Measurements from ENCODE around the gene SLC47A1. TPM values are rescaled to one million over a fixed set of nuclear protein-coding genes. Genes with fewer than 3 reads are reported as not detected.

SLC47A1 gene
- total RNA-seq, 4 donors from 2014 or later = 6.2 to 28.5 (median 18.4) TPM

DNA sequence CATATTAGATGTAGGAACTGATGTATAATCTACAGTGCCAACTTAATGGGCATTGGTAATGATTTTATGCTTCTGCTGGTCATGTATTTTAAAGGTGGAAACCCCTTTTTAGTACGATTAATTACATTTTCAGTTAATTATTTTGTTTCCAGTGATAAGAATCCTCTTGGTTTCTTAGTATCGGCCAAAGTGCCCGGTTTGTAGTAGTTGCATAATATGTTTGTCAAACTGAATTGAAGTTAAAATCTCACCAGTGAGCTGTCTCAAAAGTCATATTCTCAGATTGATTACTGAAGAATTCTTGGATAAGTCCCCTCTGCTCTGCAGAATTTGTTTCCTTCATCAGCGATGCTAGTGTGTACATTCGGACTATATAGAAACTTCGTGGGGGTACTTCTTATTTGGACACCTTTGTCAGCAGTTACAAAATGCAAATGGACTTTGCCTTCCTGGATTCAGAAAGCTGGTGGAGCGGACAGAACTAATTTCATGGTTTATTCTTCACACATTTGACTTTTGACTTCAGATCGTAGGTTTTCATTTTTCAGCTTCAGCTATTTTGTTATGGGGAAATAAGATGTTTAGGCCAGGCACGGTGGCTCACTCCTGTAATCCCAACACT, 28.2 kb downstream of the SLC47A1 start:
- no peaks in the 10 kb centered on the region for H3K9me3 ChIP-seq
- no peaks in the 10 kb centered on the region for H3K36me3 ChIP-seq
- H3K27me3 ChIP-seq = no peaks in the 10 kb centered on the region
- no peak overlapping the region for H3K27ac ChIP-seq
- TF ChIP-seq POLR2A (IDR thresholded peaks at IDR 0.05) = no peak
- TF ChIP-seq, protein P1, sequence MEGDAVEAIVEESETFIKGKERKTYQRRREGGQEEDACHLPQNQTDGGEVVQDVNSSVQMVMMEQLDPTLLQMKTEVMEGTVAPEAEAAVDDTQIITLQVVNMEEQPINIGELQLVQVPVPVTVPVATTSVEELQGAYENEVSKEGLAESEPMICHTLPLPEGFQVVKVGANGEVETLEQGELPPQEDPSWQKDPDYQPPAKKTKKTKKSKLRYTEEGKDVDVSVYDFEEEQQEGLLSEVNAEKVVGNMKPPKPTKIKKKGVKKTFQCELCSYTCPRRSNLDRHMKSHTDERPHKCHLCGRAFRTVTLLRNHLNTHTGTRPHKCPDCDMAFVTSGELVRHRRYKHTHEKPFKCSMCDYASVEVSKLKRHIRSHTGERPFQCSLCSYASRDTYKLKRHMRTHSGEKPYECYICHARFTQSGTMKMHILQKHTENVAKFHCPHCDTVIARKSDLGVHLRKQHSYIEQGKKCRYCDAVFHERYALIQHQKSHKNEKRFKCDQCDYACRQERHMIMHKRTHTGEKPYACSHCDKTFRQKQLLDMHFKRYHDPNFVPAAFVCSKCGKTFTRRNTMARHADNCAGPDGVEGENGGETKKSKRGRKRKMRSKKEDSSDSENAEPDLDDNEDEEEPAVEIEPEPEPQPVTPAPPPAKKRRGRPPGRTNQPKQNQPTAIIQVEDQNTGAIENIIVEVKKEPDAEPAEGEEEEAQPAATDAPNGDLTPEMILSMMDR (IDR thresholded peaks at IDR 0.05) = no peak
- DNase-seq = no peak
- intact Hi-C loops (cut with DNase I; ENCODE audit: low total_unique reads) = no loop called here
- H3K4me1 ChIP-seq = no peaks in the 10 kb centered on the region
- no peak overlapping the region for H3K4me3 ChIP-seq

DNA sequence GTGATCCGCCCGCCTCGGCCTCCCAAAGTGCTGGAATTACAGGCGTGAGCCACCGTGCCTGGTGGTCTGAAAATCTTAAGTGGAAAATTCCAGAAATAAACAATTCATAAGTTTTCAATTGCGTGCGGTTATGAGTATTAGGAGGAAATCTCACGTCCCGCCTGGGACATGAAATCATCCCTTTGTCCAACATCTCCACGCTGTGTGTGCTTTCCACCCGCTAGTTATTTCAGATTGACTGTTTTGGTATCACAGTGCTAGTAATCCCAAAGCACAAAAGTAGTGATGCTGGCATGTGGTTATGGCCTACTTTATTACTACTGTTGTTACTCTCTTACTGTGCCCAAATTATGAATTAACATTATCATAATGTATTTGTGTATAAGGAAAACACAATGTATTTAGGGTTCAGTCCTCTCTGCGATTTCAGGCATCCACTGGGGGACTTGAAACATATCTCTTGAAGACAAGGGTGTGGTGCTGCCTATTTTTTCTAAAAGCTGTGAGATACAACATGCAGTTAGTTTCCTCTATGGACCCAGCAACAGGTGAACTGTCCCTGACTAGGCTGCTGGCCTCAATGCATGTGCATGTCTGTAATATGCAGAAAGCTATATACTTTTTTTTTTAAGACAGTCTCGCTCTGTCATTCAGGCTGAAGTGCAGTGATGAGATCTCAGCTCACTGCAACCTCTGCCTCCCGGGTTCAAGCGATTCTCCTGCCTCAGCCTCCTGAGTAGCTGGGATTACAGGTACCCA, 32.3 kb downstream of the SLC47A1 start:
- no peaks in the 10 kb centered on the region for H3K4me1 ChIP-seq
- intact Hi-C loops (cut with DNase I; ENCODE audit: low total_unique reads) = no loop called here
- TF ChIP-seq POLR2A (IDR thresholded peaks at IDR 0.05) = no peak
- TF ChIP-seq, protein P1 (IDR thresholded peaks at IDR 0.05) = no peak

DNA sequence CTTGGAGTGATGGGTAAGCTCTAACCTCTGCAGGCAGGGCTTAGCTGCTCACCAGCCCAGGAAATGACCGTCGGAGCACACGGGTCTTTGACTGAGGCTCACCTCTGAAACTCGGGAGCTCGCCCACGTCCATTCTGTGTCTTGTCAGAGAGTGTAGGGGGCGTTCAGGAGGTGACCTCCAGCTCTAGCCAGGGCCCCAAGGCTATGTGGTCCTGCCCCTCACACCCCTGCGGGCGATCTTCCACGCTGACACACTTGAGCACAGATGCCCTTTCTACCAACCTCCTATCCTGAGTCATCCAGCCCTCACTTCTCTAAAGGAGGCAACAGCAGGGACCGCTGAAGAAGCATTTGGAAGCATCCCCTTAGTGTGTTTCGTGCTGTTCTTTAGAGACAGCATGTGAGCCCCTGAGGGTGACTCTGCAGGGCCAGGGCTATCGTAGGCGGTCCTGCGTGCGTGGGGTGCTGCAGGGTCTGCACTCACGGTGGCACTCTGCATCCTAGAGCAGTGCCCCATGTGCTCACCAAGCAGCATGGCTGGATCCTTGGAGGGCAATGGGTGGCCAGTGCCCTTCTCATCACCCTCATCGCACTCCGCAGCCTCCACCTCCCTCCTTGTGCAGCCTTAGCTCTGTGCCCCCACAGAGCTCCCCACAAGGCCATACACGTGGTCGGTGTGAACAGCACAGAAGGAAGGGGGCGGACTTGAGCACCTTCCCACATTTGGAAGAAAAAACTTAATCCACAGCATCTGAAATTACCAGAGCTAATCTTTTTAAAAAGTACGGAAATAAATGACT, 33.8 kb downstream of the SLC47A1 start:
- intact Hi-C loops (cut with DNase I; ENCODE audit: low total_unique reads) = no loop called here
- no peaks in the 10 kb centered on the region for H3K9me3 ChIP-seq
- H3K27me3 ChIP-seq = no peaks in the 10 kb centered on the region
- H3K36me3 ChIP-seq = no peaks in the 10 kb centered on the region
- H3K27ac ChIP-seq = no peak overlapping the region
- no peak overlapping the region for H3K4me3 ChIP-seq
- no peaks in the 10 kb centered on the region for H3K4me1 ChIP-seq
- TF ChIP-seq, protein P1 (IDR thresholded peaks at IDR 0.05) = no peak
- no peak for TF ChIP-seq POLR2A (IDR thresholded peaks at IDR 0.05)
- no peak for DNase-seq

More for the DNA sequence above, 32.3 kb downstream of the SLC47A1 start:
- Histone ChIP-seq H3K9me3 (no peaks in the 10 kb centered on the region), H3K27ac (no peak overlapping the region), H3K27me3 (no peaks in the 10 kb centered on the region), H3K4me3 (no peak overlapping the region), H3K36me3 (no peaks in the 10 kb centered on the region)
- no peak for DNase-seq

DNA sequence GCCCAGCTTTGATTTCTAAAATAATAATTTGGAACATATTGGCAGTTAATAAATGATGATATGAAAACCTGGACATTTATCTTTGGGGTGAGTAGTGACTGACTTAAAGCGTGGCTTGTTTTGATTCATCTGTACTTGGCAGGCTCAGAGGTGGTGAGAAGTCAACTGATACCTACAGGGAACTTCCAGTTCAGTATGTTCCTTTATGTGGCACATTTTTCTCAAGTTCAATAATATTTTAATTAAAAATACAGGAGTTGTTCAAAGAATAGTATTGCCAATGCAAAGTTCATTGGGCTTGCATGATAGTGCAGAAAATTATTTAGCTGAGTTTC, 34.3 kb downstream of the SLC47A1 start:
- Histone ChIP-seq H3K4me3 (no peak overlapping the region), H3K9me3 (no peaks in the 10 kb centered on the region), H3K27me3 (no peaks in the 10 kb centered on the region), H3K36me3 (no peaks in the 10 kb centered on the region), H3K27ac (no peak overlapping the region), H3K4me1 (no peaks in the 10 kb centered on the region)
- intact Hi-C loops (cut with DNase I; ENCODE audit: low total_unique reads) = no loop called here
- no peak for TF ChIP-seq POLR2A (IDR thresholded peaks at IDR 0.05)
- TF ChIP-seq, protein P1 (IDR thresholded peaks at IDR 0.05) = no peak
- DNase-seq = no peak
